ENCODE measurements around the gene CCDC157.
"Not testable (repeated sequence)": the region's sequence is repeated elsewhere in the genome, so short reads cannot be mapped to it uniquely, and the experiment has no call there.

Gene CCDC157

GRCh38 chr22:30390974-30391691 is 34.3 kb downstream of the CCDC157 start:
- peak; percentile 48 to 76 (median 68) for DNase-seq (ENCODE audit: low read depth in 3 of 3)

GRCh38 chr22:30392661-30393321 is 36.0 kb downstream of the CCDC157 start:
- no peak for DNase-seq (ENCODE audit: low read depth in 3 of 3)

DNA sequence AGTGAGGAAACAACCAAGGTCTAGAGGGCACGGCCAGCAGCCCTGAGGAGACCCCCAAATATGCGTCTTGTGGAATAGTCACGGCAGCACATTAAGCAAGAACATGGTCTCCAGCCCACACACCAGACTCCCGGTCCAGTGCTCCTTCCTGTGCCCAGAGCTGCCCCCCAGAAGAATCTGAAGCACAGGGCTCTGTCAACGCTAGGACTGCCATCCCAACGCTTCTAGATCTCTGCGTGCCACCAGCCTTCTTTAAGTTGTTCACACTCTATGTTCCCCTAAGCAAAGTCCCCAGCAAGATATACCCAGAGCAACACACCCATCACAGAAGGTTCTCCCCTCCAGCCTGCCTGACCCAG is 36.5 kb downstream of the CCDC157 start:
- no peak for DNase-seq (ENCODE audit: low read depth in 3 of 3)

- no peak for DNase-seq (ENCODE audit: low read depth in 3 of 3)
These were observed 37.1 kb downstream of the CCDC157 start for GRCh38 chr22:30393885-30394284.

- DNase-seq (ENCODE audit: low read depth in 3 of 3) = peak; percentile 40 to 72 (median 45)
These were observed 40.3 kb downstream of the CCDC157 start, which contains the start of gene SEC14L2 for GRCh38 chr22:30396871-30397655. Gene SEC14L2 (plus strand): TSS chr22:30397018. CDS start chr22:30397117, 99 bp downstream.

DNA sequence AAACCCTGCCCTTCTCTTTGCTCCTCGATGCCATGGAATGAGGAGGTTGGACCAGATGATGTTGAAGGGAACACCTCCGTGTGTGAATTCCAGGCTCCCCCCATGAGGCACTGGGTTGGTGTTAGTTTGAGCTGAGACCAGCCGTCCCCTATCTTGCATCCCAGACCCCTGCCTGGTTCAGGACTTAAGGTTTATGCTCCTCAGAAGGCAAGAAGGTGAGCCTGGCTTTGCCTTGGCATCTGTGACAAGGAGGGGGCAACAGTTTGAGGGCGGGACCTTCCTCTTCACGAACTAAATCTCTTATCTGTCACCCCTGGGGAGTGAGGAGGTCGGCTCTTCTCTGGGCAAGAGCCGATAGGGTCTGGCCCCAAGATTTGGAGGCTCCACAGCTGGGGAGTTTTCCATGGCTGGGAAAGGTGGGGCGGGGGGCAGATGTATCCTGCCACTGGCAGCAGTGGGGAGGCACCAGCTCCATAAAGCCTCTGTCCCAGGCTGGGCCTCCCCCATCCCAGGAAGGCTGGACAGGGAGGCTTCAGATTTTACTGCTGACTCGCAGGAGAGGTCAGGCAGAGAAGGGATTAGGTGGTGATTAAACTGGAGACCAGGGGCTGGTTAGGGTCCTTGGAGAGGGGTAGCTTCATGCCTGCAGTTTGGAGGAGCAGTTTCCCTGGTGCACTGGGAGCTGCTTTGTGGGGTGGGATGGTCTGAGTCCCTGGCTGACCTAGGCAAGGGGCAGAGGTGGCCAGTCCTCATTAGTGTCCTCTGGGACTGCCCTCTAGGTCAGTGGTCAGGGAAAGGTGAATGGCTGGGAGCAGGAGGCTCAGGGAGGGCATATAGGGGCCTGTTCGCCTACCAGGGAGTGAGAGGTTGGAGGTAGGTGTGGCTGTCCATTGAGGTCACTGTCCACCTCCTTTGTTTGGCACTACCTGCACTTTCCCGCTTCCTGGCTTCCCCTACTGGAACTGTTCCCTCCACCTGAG is 41.1 kb downstream of the CCDC157 start:
- DNase-seq (ENCODE audit: low read depth in 3 of 3) = no peak

GRCh38 chr22:30398685-30399680 is 42.2 kb downstream of the CCDC157 start:
- DNase-seq (ENCODE audit: low read depth in 3 of 3) = no peak

DNA sequence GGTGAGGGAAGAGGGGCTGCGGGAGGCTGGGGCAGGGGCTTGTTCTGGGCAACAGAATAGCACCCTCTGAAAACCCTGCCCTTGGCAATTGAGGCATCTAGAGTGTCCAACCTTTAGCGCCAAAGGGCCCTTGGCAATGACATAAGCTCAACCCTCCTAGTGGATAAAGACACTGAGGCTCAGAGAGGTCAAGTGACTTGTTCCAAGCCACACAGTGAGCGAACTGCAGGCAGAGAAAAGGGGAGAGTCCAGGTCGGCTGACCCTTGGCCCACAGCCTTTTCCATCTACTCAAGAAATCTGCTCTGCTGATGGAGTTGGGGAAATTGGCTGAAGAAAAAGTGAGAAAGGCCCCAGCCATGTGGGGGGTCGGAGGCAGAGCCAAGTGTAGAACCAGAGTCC is 42.9 kb downstream of the CCDC157 start:
- DNase-seq (ENCODE audit: low read depth in 3 of 3) = no peak

DNA sequence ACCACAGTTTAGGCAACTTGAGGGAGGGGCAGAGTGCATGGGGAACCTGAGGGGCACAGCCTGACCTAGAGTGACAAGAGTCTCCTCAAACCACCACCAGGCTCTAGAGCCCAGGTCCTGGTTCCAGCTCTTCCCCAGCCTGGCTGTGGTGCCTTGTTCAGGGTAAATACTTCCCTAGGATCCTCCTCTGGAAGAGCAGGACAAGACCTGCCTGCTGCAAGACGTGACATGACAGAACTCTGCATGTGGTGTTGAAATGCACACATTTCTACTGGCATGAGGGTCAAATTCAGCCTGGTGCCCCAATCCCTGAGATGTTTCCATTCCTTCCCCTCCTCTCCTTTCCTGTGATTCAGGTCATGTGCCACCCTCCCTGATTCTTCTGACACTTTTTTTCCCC is 43.4 kb downstream of the CCDC157 start:
- DNase-seq (ENCODE audit: low read depth in 3 of 3) = no peak

GRCh38 chr22:30401024-30401423 is 44.2 kb downstream of the CCDC157 start:
- not testable (repeated sequence) for DNase-seq (ENCODE audit: low read depth in 3 of 3)

DNA sequence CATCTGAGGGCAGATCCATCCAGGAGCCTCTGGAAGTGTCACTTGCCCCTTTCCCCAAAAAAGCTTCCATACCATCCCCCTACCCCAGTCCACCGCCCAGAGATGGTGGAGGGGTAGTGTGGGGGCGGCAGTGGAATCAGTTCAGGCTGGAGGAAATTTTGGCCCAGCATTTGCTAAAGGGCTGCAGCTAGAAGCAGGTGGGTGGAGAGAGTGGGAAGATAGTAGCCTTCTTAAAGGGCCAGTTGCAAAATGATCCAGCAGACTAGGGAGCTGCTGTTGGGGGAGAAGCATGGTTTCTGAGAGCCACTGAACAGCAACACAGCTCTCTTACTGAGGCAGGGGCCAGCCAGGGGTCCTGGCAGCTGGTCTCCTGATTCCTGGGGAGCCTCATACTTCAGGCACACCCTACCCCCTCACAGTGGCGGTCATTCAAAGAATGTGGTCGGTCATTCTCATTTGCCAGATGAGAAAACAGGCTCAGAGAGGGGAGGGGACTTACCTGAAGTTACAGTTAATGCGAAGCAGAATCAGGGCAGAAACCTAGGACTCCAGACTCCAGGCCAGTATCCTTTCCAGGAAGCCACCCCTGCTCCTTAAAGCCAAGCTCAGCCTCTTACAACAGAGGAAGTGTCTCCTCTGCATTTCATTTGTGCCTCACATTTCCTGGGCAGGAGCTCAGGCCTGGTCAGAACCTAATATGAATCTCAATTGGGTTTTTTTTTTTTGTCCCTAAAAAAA is 45.4 kb downstream of the CCDC157 start:
- DNase-seq (ENCODE audit: low read depth in 3 of 3) = no peak

- not testable (repeated sequence) for DNase-seq (ENCODE audit: low read depth in 3 of 3)
These were observed 45.9 kb downstream of the CCDC157 start for GRCh38 chr22:30402766-30403104.

DNA sequence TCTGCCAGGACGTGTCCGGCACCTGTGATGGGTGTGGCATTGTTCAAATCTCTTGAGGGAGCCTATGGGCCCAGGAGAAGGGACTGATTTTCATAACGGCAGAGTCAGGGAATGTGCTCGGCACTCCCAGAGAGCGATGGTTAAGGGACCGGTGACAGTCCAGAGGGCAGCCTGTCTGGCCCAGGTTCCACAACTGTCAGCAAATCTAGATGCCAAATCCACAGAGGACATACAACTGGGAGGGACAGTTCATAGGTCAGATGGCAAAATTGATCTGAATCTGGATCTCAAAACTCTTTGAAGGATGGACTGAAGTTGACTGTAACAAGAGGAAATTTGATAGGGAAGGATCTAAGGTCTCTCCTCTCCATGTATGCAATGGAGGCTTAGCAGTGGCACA is 47.5 kb downstream of the CCDC157 start:
- DNase-seq (ENCODE audit: low read depth in 3 of 3) = no peak

DNA sequence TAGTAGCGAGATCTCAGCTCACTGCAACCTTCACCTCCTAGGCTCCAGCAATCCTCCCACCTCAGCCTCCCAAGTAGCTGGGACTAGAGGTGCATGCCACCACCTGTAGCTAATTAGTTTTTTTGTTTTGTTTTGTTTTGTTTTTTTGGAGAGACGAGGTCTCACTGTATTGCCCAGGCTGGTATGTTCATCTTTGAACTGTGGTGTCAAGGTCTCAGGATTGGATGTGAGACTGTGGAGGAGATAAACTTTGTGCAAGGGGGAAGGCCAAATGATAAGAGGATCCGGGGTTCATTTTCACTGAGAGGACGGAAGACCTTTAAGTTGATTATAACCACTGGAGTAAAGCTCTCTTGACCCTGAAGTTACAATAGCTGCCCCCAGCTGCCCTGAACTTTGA is 48.9 kb downstream of the CCDC157 start:
- no peak for DNase-seq (ENCODE audit: low read depth in 3 of 3)

GRCh38 chr22:30406400-30406799 is 49.6 kb downstream of the CCDC157 start:
- DNase-seq (ENCODE audit: low read depth in 3 of 3) = no peak

GRCh38 chr22:30408388-30409102 is 51.7 kb downstream of the CCDC157 start:
- no peak for DNase-seq (ENCODE audit: low read depth in 3 of 3)

DNA sequence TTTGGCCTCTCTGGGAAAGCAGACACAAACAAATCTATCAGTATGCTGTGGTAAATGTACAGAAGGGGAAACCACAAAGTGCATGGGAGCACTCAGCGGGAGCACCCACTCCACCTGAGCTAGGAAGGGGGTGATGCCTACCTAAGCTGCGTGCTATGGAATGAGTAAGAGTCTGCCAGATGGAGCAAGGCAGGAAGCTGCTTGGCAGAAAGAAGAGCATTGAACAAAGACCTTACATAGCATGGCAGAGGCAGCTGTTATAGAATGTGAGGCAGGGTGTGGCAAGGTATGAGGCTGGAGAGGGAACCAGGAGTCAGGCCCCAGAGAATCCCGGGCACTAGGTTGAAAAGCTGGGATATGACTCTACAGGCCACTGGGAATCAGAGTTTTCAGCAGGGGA is 55.0 kb downstream of the CCDC157 start:
- DNase-seq (ENCODE audit: low read depth in 3 of 3) = no peak

- DNase-seq (ENCODE audit: low read depth in 3 of 3) = no peak
These were observed 56.2 kb downstream of the CCDC157 start for GRCh38 chr22:30413001-30413400.

Measured in stimulated activated CD4-positive, alpha-beta T cell treated with anti-CD3 and anti-CD28 coated beads, TNF-alpha, amount 100 ng/mL, for 24 hours (primary cell).